ENCODE results near the gene UNCX. TPM values are rescaled to one million over a fixed set of nuclear protein-coding genes. Genes with fewer than 3 reads are reported as not detected.

UNCX gene
- total RNA-seq, 2 experiments from 2014 or later = not detected

DNA sequence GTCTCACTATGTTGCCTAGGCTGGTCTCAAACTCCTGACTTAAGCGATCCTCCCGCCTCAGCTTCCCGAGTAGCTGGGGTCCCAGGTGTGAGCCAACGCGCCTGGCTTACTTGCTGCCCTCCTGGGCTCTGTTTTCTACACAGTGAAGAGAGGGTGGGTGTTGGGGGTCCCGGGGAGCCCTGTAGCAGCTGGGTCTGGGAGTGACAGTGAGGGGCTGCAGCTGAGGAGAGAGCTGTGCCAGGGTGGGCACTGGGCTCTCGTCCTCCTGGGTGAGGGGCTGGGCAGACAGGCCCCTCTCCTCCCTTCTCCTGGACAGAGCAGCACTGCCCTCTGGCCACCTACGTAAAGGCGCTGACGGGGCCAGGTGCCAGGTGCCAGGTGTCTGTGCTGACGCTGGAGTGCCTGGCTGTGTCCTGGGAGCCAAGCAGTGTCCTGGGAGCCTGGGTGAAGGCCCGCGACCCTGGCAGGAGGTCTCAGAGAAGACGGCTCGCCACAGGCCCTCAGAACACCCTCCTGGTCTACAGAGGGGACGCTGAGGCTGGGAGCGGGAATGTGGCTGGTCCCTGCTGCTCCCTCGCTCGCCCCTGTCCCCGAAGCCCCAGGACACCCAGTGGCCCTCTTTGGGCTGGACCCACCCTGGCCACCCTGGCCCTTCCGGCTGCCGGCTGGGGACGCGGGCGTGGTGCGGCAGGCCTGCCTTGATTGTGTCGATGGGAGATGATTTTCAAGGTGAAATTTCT is 35.6 kb downstream of the UNCX start:
- no peak for ATAC-seq (ENCODE audit: poor library complexity)
- H3K27me3 ChIP-seq (ENCODE audit: control insufficient read depth in 1 of 2, insufficient read depth in 2 of 2, low read length in 2 of 2) = peaks cover 38 to 42% of the 10 kb centered on the region in 2 experiments
- TF ChIP-seq, protein P1, sequence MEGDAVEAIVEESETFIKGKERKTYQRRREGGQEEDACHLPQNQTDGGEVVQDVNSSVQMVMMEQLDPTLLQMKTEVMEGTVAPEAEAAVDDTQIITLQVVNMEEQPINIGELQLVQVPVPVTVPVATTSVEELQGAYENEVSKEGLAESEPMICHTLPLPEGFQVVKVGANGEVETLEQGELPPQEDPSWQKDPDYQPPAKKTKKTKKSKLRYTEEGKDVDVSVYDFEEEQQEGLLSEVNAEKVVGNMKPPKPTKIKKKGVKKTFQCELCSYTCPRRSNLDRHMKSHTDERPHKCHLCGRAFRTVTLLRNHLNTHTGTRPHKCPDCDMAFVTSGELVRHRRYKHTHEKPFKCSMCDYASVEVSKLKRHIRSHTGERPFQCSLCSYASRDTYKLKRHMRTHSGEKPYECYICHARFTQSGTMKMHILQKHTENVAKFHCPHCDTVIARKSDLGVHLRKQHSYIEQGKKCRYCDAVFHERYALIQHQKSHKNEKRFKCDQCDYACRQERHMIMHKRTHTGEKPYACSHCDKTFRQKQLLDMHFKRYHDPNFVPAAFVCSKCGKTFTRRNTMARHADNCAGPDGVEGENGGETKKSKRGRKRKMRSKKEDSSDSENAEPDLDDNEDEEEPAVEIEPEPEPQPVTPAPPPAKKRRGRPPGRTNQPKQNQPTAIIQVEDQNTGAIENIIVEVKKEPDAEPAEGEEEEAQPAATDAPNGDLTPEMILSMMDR (IDR thresholded peaks at IDR 0.05) = no peak

DNA sequence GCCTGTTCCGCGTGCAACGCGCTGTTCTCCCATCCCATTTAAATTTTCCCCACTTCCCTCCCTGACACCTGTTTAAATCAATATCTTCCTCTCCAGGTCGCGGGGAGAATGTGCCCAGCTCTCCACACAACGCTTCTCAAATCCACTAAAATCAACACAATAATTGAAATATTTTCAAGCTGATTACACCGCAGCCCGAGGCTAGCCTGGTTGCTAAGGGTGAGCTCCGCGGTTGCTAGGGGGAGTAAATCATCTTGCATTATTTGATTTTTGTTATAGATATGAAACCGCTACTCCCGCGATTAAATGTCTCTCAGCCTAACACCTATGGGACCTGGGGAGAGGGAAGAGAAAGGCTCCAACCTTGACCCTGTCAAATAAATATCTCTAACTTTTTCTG is 36.2 kb downstream of the UNCX start:
- H3K36me3 ChIP-seq (ENCODE audit: insufficient read depth, low read length) = no peaks in the 10 kb centered on the region
- ATAC-seq (ENCODE audit: poor library complexity) = no peak
- TF ChIP-seq, protein P1 (IDR thresholded peaks at IDR 0.05) = no peak
- CTCF ChIA-PET = no interaction called here
- H3K9me3 ChIP-seq (ENCODE audit: control insufficient read depth in 1 of 2, insufficient read depth in 1 of 2, low read length in 2 of 2) = peaks cover 0 to 51% of the 10 kb centered on the region in 2 experiments
- DNase-seq = no peak
- no peaks in the 10 kb centered on the region for H3K9me3 Mint-ChIP-seq
- H3K27me3 ChIP-seq (ENCODE audit: control insufficient read depth in 1 of 2, insufficient read depth in 2 of 2, low read length in 2 of 2) = peaks cover 38% of the 10 kb centered on the region in 2 experiments
- H3K27me3 Mint-ChIP-seq = peaks cover 36% of the 10 kb centered on the region
- no peaks in the 10 kb centered on the region for H3K36me3 Mint-ChIP-seq (ENCODE audit: low read depth)
- H3K4me1 ChIP-seq (ENCODE audit: insufficient read depth, low read length) = no peaks in the 10 kb centered on the region
- H3K4me3 ChIP-seq (ENCODE audit: low read length) = no peak overlapping the region
- no peak overlapping the region for H3K27ac Mint-ChIP-seq
- H3K4me1 Mint-ChIP-seq (ENCODE audit: low read depth) = no peaks in the 10 kb centered on the region
- intact Hi-C loops (cut with DNase I, micrococcal nuclease) = no loop called here
- H3K27ac ChIP-seq (ENCODE audit: low read depth in 1 of 2, low read length in 2 of 2) = no peak overlapping the region
- no peak overlapping the region for H3K4me3 Mint-ChIP-seq
- POLR2A ChIA-PET = no interaction called here

More for the DNA sequence above, 35.6 kb downstream of the UNCX start:
- intact Hi-C loops (cut with DNase I, micrococcal nuclease) = no loop called here
- Mint-ChIP-seq H3K4me1 (ENCODE audit: low read depth) (no peaks in the 10 kb centered on the region), H3K27ac (no peak overlapping the region), H3K4me3 (no peak overlapping the region), H3K36me3 (ENCODE audit: low read depth) (no peaks in the 10 kb centered on the region), H3K9me3 (no peaks in the 10 kb centered on the region), H3K27me3 (peaks cover 42% of the 10 kb centered on the region)
- no peaks in the 10 kb centered on the region for H3K36me3 ChIP-seq (ENCODE audit: insufficient read depth, low read length)
- no peak for DNase-seq
- no peaks in the 10 kb centered on the region for H3K4me1 ChIP-seq (ENCODE audit: insufficient read depth, low read length)
- ChIA-PET CTCF (no interaction called here), POLR2A (no interaction called here)
- no peak overlapping the region for H3K27ac ChIP-seq (ENCODE audit: low read depth in 1 of 2, low read length in 2 of 2)
- H3K4me3 ChIP-seq (ENCODE audit: low read length) = no peak overlapping the region
- peaks cover 0 to 56% of the 10 kb centered on the region in 2 experiments for H3K9me3 ChIP-seq (ENCODE audit: control insufficient read depth in 1 of 2, insufficient read depth in 1 of 2, low read length in 2 of 2)

GRCh38 chr7:1269336-1269890 is 36.7 kb downstream of the UNCX start:
- H3K27ac Mint-ChIP-seq = no peak overlapping the region
- intact Hi-C loops (cut with DNase I, micrococcal nuclease) = no loop called here
- ChIA-PET CTCF (no interaction called here), POLR2A (no interaction called here)
- TF ChIP-seq, protein P1 (IDR thresholded peaks at IDR 0.05) = no peak
- H3K36me3 Mint-ChIP-seq (ENCODE audit: low read depth) = no peaks in the 10 kb centered on the region
- H3K27me3 Mint-ChIP-seq = peaks cover 35% of the 10 kb centered on the region
- H3K36me3 ChIP-seq (ENCODE audit: insufficient read depth, low read length) = no peaks in the 10 kb centered on the region
- H3K27ac ChIP-seq (ENCODE audit: low read depth in 1 of 2, low read length in 2 of 2) = no peak overlapping the region
- H3K4me3 ChIP-seq (ENCODE audit: low read length) = no peak overlapping the region
- DNase-seq (no peak), ATAC-seq (ENCODE audit: poor library complexity) (no peak)
- H3K4me1 Mint-ChIP-seq (ENCODE audit: low read depth) = no peaks in the 10 kb centered on the region
- no peak overlapping the region for H3K4me3 Mint-ChIP-seq
- H3K9me3 ChIP-seq (ENCODE audit: control insufficient read depth in 1 of 2, insufficient read depth in 1 of 2, low read length in 2 of 2) = peaks cover 0 to 50% of the 10 kb centered on the region in 2 experiments
- peaks cover 32 to 37% of the 10 kb centered on the region in 2 experiments for H3K27me3 ChIP-seq (ENCODE audit: control insufficient read depth in 1 of 2, insufficient read depth in 2 of 2, low read length in 2 of 2)
- no peaks in the 10 kb centered on the region for H3K4me1 ChIP-seq (ENCODE audit: insufficient read depth, low read length)
- no peaks in the 10 kb centered on the region for H3K9me3 Mint-ChIP-seq
